ENCODE results near the gene AGAP2. TPM values are rescaled to one million over a fixed set of nuclear protein-coding genes. Genes with fewer than 3 reads are reported as not detected.

Gene AGAP2
- total RNA-seq, 1 experiment from 2014 or later = 0.19 TPM

DNA sequence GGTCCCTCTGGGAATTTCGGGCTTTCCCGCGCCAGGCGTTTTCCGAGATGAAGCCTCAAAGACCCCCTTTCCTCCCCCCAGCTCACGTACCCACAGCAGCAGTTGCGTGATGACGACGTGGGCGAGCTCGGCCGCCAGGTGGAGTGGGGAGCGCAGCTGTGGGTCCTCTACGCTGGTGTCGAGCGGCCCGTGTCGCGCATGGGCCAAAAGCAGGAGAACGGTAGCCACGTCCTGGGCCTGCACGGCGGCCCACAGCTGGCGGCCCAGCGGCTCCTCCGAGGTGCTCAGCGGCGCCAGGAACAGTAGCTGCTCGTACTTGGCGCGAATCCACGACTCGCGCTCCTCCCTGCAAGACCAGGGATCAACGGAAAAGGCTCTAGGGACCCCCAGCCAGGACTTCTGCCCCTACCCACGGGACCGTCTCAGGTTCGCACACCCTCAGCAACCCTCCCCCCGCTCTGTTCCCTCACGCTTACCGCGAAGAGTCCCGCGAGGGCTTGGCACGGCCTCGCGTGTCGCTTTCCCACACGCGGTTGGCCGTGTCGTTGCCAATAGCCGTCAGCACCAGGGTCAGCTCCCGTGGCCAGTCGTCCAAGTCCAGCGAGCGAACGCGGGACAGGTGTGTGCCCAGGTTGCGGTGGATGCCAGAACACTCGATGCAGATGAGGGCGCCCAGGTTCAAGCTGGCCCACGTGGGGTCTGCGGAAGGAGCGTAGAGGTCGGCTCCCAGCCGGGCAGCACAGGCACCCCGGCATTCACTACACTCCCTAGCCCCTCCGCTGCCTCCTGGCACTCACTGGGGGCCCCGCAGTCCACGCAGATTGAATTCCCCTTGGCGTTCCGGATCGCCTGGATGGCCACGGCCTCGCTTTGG is 11.4 kb downstream of the AGAP2 start:
- Mint-ChIP-seq H3K27me3 (ENCODE audit: insufficient read depth, unreplicated experiment) (no peaks in the 10 kb centered on the region), H3K9me3 (ENCODE audit: unreplicated experiment) (no peaks in the 10 kb centered on the region), H3K27ac (ENCODE audit: low read depth, unreplicated experiment) (no peak overlapping the region), H3K36me3 (ENCODE audit: insufficient read depth, unreplicated experiment) (no peaks in the 10 kb centered on the region), H3K4me1 (ENCODE audit: insufficient read depth, unreplicated experiment) (no peaks in the 10 kb centered on the region), H3K4me3 (ENCODE audit: unreplicated experiment) (peak overlapping the region; percentile 82)
- TF ChIP-seq, protein P1, sequence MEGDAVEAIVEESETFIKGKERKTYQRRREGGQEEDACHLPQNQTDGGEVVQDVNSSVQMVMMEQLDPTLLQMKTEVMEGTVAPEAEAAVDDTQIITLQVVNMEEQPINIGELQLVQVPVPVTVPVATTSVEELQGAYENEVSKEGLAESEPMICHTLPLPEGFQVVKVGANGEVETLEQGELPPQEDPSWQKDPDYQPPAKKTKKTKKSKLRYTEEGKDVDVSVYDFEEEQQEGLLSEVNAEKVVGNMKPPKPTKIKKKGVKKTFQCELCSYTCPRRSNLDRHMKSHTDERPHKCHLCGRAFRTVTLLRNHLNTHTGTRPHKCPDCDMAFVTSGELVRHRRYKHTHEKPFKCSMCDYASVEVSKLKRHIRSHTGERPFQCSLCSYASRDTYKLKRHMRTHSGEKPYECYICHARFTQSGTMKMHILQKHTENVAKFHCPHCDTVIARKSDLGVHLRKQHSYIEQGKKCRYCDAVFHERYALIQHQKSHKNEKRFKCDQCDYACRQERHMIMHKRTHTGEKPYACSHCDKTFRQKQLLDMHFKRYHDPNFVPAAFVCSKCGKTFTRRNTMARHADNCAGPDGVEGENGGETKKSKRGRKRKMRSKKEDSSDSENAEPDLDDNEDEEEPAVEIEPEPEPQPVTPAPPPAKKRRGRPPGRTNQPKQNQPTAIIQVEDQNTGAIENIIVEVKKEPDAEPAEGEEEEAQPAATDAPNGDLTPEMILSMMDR (IDR thresholded peaks at IDR 0.05; ENCODE audit: unreplicated experiment) = peak; percentile 18
- intact Hi-C loops (cut with micrococcal nuclease) = loop anchor here (1.0 kb wide), 1 partner anchor 17 kb away; no protein-coding TSS in a partner anchor
- ChIA-PET POLR2A (interaction anchor here (0.7 to 2.7 kb wide), 8 partner anchors 9 to 144 kb away, joined by 3 to 17 read pairs (median 6); partner anchors contain the start of genes OS9, PIP4K2C and TSPAN31), CTCF (interaction anchor here (0.6 to 4.3 kb wide), 14 partner anchors 9 to 203 kb away, joined by 3 to 43 read pairs (median 4); partner anchors contain the start of genes CDK4, DCTN2 and TSPAN31)
- BruUV-seq (replicated peaks) = TSS peak; percentile 43
- no peak for DNase-seq (ENCODE audit: unreplicated experiment)

DNA sequence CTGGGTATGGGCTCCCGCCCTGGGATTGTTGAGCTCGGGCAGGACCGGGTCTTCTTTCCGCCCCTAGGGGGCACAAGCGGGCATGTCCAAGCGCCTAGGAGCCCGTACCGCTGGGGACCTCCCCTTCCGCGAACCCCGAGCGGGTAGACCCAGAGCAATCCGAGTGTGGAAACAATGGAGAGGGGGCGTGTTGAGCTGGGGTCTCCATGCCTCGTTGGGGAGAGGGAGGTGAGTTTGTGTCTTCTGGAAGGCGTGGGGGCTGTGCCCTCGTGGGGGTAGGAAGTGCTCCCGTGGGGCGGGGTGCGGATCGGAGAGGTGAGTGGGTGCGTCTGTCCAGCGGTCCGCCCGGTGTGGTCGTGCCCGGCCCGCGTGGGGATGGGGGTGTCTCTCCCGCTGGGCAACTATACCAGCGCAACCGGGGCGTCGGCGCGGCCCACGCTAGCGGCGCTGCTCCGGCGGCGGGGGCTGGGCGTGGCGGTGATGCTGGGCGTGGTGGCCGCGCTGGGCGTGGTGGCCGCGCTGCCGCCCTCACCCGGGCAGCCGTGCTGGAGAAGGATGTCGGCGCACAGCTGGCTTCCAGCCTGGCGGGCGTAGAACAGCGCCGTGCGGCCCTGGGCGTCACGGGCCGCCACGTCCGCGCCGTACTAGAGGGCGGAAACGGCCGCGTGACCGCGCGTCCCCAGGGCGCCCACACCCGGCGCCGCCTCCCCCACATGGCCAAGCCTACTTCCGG is 12.2 kb downstream of the AGAP2 start:
- peak; percentile 87 for DNase-seq (ENCODE audit: unreplicated experiment)
- Mint-ChIP-seq H3K27me3 (ENCODE audit: insufficient read depth, unreplicated experiment) (no peaks in the 10 kb centered on the region), H3K4me1 (ENCODE audit: insufficient read depth, unreplicated experiment) (no peaks in the 10 kb centered on the region), H3K27ac (ENCODE audit: low read depth, unreplicated experiment) (peak overlapping the region; percentile 83), H3K4me3 (ENCODE audit: unreplicated experiment) (peak overlapping the region; percentile 82), H3K36me3 (ENCODE audit: insufficient read depth, unreplicated experiment) (peaks cover 5% of the 10 kb centered on the region), H3K9me3 (ENCODE audit: unreplicated experiment) (no peaks in the 10 kb centered on the region)
- BruUV-seq (replicated peaks) = no TSS peak
- ChIA-PET CTCF (interaction anchor here (0.6 to 4.3 kb wide), 28 partner anchors 10 to 559 kb away, joined by 3 to 43 read pairs (median 4); partner anchors contain the start of genes CDK4, DCTN2, OS9 and TSPAN31), POLR2A (interaction anchor here (0.5 to 2.7 kb wide), 13 partner anchors 10 to 178 kb away, joined by 3 to 17 read pairs (median 6); partner anchors contain the start of genes OS9, PIP4K2C, TSFM and TSPAN31)
- TF ChIP-seq, protein P1 (IDR thresholded peaks at IDR 0.05; ENCODE audit: unreplicated experiment) = peak; percentile 84
- intact Hi-C loops (cut with micrococcal nuclease) = loop anchor here (1.0 kb wide), 1 partner anchor 18 kb away; no protein-coding TSS in a partner anchor

- BruUV-seq (replicated peaks) = no TSS peak
- TF ChIP-seq, protein P1 (IDR thresholded peaks at IDR 0.05; ENCODE audit: unreplicated experiment) = no peak
- no peak for DNase-seq (ENCODE audit: unreplicated experiment)
- peak overlapping the region; percentile 83 for H3K27ac Mint-ChIP-seq (ENCODE audit: low read depth, unreplicated experiment)
- no peaks in the 10 kb centered on the region for H3K27me3 Mint-ChIP-seq (ENCODE audit: insufficient read depth, unreplicated experiment)
- peaks cover 5% of the 10 kb centered on the region for H3K36me3 Mint-ChIP-seq (ENCODE audit: insufficient read depth, unreplicated experiment)
- H3K4me3 Mint-ChIP-seq (ENCODE audit: unreplicated experiment) = peak overlapping the region; percentile 82
- ChIA-PET POLR2A (interaction anchor here (0.8 to 2.7 kb wide), 11 partner anchors 10 to 142 kb away, joined by 3 to 17 read pairs (median 6); partner anchors contain the start of genes OS9, PIP4K2C, TSFM and TSPAN31), CTCF (interaction anchor here (0.6 to 4.3 kb wide), 22 partner anchors 9 to 179 kb away, joined by 3 to 43 read pairs (median 4); partner anchors contain the start of genes CDK4, DCTN2 and OS9)
- no peaks in the 10 kb centered on the region for H3K4me1 Mint-ChIP-seq (ENCODE audit: insufficient read depth, unreplicated experiment)
- intact Hi-C loops (cut with micrococcal nuclease) = loop anchor here (1.0 kb wide), 1 partner anchor 18 kb away; no protein-coding TSS in a partner anchor
- H3K9me3 Mint-ChIP-seq (ENCODE audit: unreplicated experiment) = no peaks in the 10 kb centered on the region
Observed at GRCh38 chr12:57725851-57726150, 12.7 kb downstream of the AGAP2 start.

Data from MCF 10A (cell line).